ENCODE data around the gene VPS9D1.
"Not testable (repeated sequence)": the region's sequence is repeated elsewhere in the genome, so short reads cannot be mapped to it uniquely, and the experiment has no call there.

Gene VPS9D1

GRCh38 chr16:89709166-89709565 is 11.5 kb downstream of the VPS9D1 start:
- no peak for DNase-seq

DNA sequence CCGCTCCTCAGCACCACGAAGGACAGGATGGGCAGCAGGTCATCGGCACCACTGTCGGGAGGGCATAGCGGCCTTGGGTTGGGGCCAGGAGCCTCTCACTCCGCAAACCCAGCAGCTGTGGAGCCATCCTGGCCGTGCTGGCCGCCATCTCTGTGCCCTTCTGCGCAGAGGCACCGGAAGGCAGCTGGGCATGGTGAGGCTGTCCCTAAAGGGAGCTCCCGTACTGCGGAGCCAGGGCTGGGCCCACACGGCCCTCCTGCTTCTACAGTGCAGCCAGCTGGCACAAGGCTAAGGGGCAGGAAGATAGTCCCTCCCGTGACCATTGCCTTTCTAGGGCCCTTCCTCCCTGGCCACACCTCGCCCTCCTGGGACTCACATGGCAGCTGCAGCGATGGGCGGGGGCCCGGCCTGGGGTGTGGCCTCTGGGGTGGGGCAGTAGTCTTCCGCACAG is 12.2 kb downstream of the VPS9D1 start:
- no peak for DNase-seq

DNA sequence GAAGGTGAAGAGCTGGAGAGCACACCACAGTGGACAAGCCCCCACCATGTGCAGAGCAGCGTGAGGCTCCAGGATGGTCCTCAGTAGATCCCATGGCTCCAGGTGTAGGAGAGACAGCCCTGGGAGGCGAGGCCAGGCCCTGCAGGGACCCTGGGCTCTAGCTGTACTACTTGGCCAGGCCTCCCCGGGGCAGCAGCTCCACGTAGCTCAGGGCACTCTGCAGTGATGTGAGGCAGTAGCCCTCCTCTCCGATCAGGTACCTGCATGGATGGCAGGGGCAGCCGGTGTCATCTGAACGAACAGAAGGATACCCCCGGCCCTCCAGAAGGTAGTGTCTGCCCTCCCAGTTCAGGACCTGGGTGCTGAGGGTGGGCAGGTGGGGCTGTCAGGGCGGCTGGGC is 13.0 kb downstream of the VPS9D1 start:
- DNase-seq, result no peak

DNA sequence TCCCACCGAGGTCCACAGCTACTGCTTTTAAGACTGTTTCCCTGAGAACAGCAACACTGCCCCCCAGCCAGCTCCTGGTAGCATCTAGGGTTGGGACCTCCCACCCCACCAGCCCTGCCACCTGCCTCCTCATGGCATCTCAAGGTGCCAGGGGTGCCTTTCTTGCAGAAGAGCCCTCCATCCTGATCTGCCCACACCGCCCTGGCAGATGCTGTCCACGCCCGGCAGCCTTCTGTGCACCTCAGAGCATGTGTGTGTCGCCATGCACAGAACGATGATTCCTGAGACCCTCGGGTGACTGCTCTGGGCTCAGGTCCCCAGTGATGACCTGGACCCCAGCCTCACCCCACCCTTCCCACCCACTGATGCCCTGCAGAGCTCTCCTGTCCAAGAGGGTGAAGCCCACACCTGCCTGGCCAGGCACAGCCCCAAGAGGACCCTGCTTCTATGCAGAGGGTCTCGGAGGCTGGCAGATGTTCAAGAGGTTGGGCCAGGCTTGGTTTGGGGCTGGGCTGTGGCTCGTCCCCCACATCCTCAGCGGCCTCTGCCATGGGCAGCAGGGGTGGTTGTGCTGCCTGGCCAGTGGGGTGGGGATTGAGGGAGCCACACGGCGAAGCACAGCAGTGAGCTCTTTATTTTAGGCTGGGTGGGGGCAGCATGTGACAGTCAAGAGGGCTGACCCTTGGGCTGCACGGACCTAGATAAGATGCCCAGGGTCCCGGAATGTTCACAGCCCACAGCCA is 14.0 kb downstream of the VPS9D1 start:
- DNase-seq, result no peak

DNA sequence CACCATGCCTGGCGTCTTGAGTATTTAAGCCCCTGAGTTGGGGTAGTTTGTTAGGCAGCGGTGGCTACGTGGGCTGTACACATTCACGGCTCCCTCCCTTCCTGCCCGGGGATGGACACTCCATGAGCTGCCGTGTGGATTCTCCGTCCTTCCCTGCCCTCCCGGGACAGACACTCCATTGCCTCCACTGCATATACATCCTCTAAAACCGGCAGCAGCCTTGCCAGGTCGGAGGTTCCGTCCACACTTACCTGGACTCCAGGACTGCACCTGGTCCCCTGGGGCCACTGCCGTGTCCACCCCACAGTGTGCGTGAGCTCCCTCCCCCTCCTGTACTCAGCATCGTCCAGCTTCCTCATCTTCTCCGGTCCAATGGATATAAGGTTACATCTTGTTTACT is 15.7 kb downstream of the VPS9D1 start:
- DNase-seq, result no peak

DNA sequence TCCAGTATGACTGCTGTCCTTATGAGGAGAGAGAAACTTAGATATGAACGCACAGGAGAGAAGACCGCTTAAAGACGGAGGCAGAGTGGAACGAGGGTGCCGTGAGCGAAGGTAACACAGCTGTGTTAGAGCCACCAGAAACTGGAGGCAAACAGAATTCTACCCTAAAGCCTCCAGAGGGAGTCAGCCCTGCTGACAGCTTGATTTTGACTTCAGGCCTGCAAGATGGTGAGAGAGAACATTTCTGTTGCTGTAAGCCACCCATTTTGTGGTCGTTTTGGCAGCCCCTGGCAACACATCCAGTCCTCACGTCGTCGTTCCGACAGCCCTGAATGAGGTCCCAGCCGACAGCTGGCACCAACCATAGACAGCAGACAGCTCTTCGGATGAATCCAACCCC is 16.4 kb downstream of the VPS9D1 start:
- no peak for DNase-seq

DNA sequence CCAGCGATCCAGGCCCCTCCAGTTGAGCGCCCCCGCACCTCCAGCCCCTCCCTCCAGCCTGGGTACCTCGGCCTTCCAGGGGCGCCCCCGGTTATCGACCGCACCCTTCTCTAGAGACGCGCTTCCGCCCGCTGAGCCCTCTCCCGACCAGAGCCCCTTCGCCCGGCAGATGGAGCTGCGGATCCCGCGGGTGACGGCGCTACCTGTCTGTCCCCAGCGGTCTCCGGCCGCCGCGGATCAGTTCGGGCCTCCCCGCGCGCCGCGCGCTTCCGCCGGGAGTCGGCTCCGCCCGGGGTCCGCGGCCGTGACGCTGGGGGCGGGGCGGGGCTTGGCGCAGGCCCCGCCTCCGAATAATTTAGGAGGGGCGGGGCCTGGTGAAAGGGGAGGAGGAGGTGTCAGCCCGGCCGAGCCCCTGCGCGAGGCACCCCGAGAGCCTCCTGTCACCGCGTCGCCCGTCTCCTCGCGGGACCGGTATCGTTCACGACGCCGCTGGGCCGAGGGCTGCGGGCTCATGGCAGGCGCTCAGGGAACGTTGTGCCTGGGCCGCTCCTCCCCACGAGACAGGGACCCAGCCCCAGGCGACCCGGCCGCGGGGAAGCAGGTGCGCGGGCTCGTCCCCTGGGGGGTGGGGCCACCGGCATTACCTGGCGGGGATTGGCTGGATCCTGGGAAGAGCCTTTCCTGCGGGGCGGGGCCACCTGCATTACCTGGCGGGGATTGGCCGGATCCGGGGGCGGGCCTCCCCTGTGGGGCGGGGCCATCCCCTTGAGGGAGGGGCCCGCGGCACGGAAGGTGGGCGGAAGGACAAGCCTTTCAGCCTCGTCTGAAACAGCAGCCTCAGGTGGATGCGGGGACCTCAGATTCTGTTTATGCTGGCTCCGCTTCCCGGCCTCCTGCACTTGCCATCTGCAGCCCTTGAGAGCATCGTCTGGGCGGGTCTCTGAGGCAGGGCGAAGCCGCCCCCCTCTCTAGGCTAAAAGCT is 19.0 kb downstream of the VPS9D1 start, which contains the start of gene SPATA2L:
Gene SPATA2L (minus strand): TSS at position 281 of the 982 bp plus-strand sequence. CDS start 473 bp downstream, outside the sequence.
- no peak for DNase-seq

DNA sequence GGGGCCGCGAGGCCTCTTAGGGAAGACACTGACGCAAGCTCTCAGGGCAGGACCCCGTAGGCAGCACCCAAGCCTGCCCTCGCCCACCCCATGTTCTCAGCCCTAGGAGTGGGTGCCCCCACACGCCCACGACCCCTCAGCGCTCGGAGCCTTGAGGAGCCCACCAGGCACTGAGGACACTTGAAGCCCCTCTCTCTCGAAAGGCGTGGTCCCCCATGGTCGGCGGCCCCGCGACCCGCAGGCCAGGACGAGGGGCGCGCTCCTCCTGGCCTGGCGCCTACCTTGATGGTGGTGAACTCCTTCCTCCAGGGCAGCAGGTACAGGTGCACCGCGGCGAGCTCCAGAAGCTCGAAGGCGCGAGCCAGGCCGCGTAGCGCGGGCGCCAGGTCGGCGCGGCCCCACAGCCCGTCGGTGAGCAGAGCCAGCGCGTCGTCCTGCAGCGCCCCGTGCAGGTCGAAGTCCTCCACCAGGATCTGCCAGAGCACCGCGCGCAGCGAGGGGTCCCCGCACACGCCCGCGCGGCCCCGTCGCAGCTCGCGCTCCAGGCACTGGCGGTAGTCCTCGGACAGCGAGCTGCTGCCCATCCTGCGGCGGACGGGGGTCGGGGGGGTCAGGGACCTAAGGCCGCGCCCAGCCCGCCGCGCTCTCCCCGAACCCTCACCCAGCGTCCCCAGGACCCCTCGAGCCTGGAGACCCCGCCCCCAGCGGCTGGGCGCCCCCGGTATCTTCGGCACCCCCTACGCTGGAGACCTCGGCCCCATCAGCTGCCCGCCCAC is 19.9 kb downstream of the VPS9D1 start:
- no peak for DNase-seq

DNA sequence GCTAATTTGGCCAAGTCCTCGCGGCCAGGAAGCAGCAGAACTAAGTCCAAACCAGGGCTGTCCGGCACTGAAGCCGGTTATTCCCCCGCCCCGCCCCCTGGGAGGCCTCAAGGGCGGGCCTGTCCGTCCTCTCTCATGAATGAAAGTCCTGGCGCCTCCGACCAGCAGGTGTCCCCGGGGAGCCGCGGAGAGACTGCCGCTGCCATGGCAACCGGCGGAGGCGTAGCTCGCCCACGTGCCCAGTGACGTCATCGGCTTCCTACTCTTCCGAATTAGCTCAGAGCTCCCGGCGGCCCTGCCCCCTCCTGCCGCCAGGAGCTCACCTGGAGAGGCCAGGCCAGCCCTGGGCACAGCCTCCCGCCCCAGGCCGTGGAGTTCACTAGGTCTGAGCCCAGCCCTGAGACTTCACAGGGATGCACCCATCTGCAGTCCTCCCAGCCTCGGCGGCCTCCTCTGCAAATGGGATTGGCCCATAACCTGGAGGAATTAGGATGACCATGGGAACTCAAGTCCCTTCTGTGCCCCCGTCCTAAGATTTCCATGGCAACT is 20.5 kb downstream of the VPS9D1 start:
- peak; percentile 99 for DNase-seq

DNA sequence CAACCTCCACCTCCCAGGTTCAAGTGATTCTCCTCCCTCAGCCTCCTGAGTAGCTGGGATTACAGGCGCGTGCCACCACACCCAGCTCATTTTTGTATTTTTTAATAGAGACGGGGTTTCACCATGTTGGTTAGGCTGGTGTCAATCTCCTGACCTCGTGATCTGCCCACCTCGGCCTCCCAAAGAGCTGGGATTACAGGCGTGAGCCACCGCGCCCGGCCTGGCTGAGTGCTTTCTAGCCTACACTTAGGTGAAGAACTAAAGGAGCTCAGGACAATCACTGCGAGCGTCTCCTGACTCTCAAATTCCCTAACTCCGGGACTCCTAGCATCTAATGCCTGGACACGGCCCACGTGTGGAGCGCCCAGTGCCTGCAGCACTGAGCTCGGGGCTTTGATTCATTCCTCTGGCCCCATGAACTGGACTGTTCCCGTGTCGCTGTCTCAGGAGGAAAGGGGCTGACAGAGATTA is 21.0 kb downstream of the VPS9D1 start:
- DNase-seq, result not testable (repeated sequence)

GRCh38 chr16:89698717-89699116 is 22.0 kb downstream of the VPS9D1 start:
- DNase-seq, result not testable (repeated sequence)

DNA sequence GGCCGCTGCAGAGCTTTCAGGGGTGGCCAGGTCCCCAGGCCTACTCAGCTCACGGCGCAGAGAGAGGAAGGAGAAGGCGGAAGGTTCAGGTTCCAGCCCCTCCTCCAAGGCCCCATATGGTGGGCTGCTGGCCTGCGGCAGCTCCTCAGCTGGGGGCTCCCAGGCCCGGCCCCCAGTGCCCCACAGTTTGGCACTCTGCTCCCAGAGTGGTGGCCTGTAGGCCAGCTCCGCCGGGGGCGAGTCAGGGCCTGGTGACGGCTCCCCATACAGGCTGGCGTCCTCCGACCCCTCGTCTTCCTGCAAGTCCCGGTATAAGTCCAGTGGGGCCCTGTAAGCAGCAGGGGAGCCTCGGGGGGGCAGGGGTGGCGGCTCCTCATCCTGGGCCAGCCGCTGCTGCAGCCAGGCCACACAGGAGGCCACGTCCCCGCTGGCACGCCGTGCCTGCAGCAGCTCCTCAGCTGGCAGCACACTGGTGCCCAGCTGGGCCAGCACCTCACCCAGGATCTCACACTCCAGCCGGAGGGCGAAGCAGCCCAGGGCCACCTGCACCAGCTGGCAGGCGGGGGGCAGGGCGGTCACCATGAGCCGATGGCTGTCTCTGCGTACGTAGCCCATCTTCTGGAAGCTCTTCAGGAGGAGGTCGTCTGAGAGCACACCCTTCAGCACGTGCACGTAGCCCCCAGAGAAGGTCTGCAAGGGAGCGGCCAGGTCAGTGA is 22.9 kb downstream of the VPS9D1 start:
- no peak for DNase-seq

GRCh38 chr16:89697161-89697615 is 23.5 kb downstream of the VPS9D1 start:
- no peak for DNase-seq

DNA sequence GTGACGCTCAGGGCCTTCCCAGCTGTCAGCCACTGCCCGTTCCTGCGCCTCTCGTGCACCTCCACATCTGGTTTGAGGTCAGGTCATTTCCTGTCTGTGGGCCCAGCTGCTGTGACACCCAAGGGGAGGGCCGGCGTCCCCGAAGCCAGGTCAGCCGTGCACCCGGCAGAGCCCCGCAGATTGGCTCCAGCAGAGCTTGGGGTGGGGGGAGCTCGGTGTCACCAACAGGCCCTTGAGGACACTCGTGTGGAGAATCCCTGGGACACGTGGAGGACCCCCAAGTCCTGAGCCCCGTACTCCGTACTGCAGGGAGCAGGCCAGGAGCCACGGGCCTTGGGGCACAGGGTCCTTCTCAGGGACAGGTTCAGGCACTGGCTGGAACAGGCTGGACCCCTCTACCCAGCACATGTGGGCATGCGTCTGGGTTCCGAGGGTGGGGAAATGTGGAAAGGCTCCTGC is 24.0 kb downstream of the VPS9D1 start:
- no peak for DNase-seq

- DNase-seq, result no peak
These were observed 24.6 kb downstream of the VPS9D1 start for GRCh38 chr16:89695875-89696669.

GRCh38 chr16:89695086-89695874 is 25.4 kb downstream of the VPS9D1 start:
- no peak for DNase-seq

GRCh38 chr16:89694784-89695085 is 26.0 kb downstream of the VPS9D1 start:
- DNase-seq, result not testable (repeated sequence)

DNA sequence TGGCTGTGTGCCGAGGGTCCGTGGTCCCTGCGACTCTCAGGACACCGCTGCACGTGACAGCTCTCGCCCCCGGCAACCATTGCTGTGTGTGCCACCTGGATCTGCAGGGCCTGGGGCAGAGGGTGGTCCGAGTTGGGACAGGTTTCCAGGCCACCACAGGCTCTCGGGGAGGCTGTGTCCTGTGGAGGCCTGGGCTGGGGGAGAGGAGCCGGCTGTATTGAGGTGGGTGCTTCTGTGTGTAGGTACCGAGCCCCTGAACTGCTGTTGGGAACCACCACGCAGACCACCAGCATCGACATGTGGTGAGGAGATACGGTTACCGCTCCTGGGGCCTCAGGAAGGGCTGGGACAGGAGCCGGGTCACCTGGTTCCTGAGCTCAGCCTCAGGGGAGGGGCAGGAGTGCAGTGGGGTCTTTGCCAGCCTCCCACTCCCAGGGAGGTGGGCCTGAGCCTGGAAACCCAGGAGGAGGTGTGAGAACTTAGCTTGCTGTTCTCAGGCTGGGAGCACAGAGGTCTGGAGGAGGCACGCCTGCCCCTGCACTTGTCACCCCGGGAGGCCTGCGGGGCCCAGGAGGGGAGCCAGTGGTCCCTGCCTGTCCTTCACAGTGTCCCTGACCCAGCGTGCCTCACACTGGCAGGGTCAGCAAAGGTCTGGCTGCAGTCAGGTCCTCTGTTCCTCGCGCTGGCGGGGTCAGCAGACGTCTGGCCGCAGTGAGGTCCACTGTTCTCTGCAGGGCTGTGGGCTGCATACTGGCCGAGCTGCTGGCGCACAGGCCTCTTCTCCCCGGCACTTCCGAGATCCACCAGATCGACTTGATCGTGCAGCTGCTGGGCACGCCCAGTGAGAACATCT is 26.5 kb downstream of the VPS9D1 start:
- DNase-seq, result no peak

DNA sequence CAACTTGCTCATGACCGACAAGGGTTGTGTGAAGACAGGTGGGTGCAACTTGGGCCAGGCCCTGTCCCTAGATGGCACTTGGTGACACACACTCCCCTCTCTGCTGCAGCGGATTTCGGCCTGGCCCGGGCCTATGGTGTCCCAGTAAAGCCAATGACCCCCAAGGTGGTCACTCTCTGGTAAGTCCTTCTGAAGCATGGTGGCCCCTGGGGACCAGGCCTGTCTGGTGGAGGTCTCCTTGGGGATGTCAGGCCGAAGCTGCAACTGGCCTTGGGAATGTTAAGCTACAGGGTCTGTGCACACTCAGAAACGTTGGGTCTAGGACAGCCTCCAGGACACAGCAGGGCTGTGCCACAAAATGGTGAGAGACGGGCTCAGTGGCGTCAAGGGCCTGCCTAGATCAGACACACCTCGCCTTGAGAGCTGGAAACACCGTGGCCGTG is 27.4 kb downstream of the VPS9D1 start:
- no peak for DNase-seq

Data from amniotic stem cell (primary cell).